Liver (tissue), 9 donors: ENCODE results near the gene OR10S1. TPM values are rescaled to one million over a fixed set of nuclear protein-coding genes. Genes with fewer than 3 reads are reported as not detected.

Experiments
- DNase-seq: peaks from one replicate; pipeline ENCODE4 v3.0.0-alpha.2; 2017; ENCODE audit warnings: low spot score
- H3K27ac ChIP-seq, 2 donors: one replicate each; pipeline ENCODE4 v1.7.0; 2013; ENCODE audit warnings: inconsistent platforms in 2 of 2, low read length in 2 of 2, control low read depth in 1 of 2, low read depth in 1 of 2, mild to moderate bottlenecking in 1 of 2
- H3K27me3 ChIP-seq, 4 donors: one replicate each; pipeline versions ENCODE4 v1.6.1 to v1.7.0; 2013; ENCODE audit warnings: low read length in 3 of 4, inconsistent platforms in 1 of 4, mild to moderate bottlenecking in 1 of 4, moderate library complexity in 1 of 4; ENCODE audit not compliant: control insufficient read depth in 4 of 4, insufficient read depth in 4 of 4
- H3K36me3 ChIP-seq, 4 donors: one replicate each; pipeline versions ENCODE4 v1.6.1 to v1.7.0; 2013; ENCODE audit warnings: low read length in 3 of 4, mild to moderate bottlenecking in 3 of 4, low read depth in 1 of 4, moderate library complexity in 1 of 4; ENCODE audit not compliant: control insufficient read depth in 4 of 4, insufficient read depth in 3 of 4
- H3K4me1 ChIP-seq, 4 donors: one replicate each; pipeline versions ENCODE4 v1.6.1 to v1.7.0; 2013; ENCODE audit warnings: low read length in 3 of 4, mild to moderate bottlenecking in 3 of 4, moderate library complexity in 1 of 4; ENCODE audit not compliant: control insufficient read depth in 4 of 4, insufficient read depth in 4 of 4
- H3K4me3 ChIP-seq, 3 donors: one replicate each; pipeline versions ENCODE4 v1.6.1 to v1.7.0; 2013; ENCODE audit warnings: low read length in 3 of 3, control low read depth in 1 of 3, low read depth in 1 of 3, mild to moderate bottlenecking in 1 of 3
- H3K9ac ChIP-seq, 2 donors: one replicate each; pipeline ENCODE4 v1.7.0; 2013; ENCODE audit warnings: low read length in 2 of 2, mild to moderate bottlenecking in 2 of 2, moderate library complexity in 2 of 2, control low read depth in 1 of 2, low read depth in 1 of 2
- H3K9me3 ChIP-seq, 4 donors: one replicate each; pipeline versions ENCODE4 v1.6.1 to v1.7.0; 2013; ENCODE audit warnings: low read length in 3 of 4; ENCODE audit not compliant: control insufficient read depth in 4 of 4
- ATF3 ChIP-seq: IDR thresholded peaks from 2 replicates; pipeline ENCODE4 v1.6.1; 2016; ENCODE audit warnings: antibody characterized with exemption
- EGR1 ChIP-seq, 2 donors: IDR thresholded peaks; 2 replicates each; pipeline ENCODE4 v1.6.1; 2016 to 2018; ENCODE audit warnings: antibody characterized with exemption in 2 of 2, low read depth in 2 of 2
- FOXA2 ChIP-seq: IDR thresholded peaks from 2 replicates; pipeline ENCODE4 v1.6.1; 2016; ENCODE audit warnings: antibody characterized with exemption
- GABPA ChIP-seq, 2 donors: IDR thresholded peaks in 1 of 2; conservative IDR thresholded peaks in 1 of 2; 2 replicates each; pipeline ENCODE4 v1.6.1; 2016; ENCODE audit warnings: antibody characterized with exemption in 2 of 2, mild to moderate bottlenecking in 1 of 2, moderate library complexity in 1 of 2
- HNF4A ChIP-seq, 2 donors: conservative IDR thresholded peaks; 2 replicates each; pipeline ENCODE4 v1.6.1; 2016; ENCODE audit warnings: antibody characterized with exemption in 2 of 2, mild to moderate bottlenecking in 2 of 2
- HNF4G ChIP-seq: IDR thresholded peaks from 2 replicates; pipeline ENCODE4 v1.6.1; 2016; ENCODE audit warnings: antibody characterized with exemption
- JUND ChIP-seq, 2 donors: IDR thresholded peaks; 2 replicates each; pipeline ENCODE4 v1.6.1; 2016; ENCODE audit warnings: antibody characterized with exemption in 2 of 2
- RAD21 ChIP-seq, 2 donors: IDR thresholded peaks; 2 replicates each; pipeline ENCODE4 v1.6.1; 2016; ENCODE audit warnings: antibody characterized with exemption in 2 of 2, mild to moderate bottlenecking in 2 of 2
- REST ChIP-seq: IDR thresholded peaks from 2 replicates; pipeline ENCODE4 v1.6.1; 2016; ENCODE audit warnings: antibody characterized with exemption, mild to moderate bottlenecking
- RXRA ChIP-seq, 2 donors: IDR thresholded peaks; 2 replicates each; pipeline ENCODE4 v1.6.1; 2017 to 2018; ENCODE audit warnings: antibody characterized with exemption in 2 of 2, mild to moderate bottlenecking in 1 of 2
- SP1 ChIP-seq: IDR thresholded peaks from 2 replicates; pipeline ENCODE4 v1.6.1; 2018; ENCODE audit warnings: antibody characterized with exemption, mild to moderate bottlenecking
- TAF1 ChIP-seq: conservative IDR thresholded peaks from 2 replicates; pipeline ENCODE4 v1.6.1; 2016; ENCODE audit warnings: antibody characterized with exemption, mild to moderate bottlenecking
- YY1 ChIP-seq: IDR thresholded peaks from 2 replicates; pipeline ENCODE4 v1.6.1; 2016; ENCODE audit warnings: antibody characterized with exemption, mild to moderate bottlenecking
- ZBTB33 ChIP-seq: IDR thresholded peaks from 2 replicates; pipeline ENCODE4 v1.6.1; 2016; ENCODE audit warnings: antibody characterized with exemption
- WGBS: extraction: QIAGEN DNeasy Blood & Tissue Kit; methylation state at CpG from one replicate; pipeline ENCODE4 v1.1.7; 2013; 5-methylcytosine and 5-hydroxymethylcytosine counted together
- polyA plus RNA-seq, 2 donors: library from polyadenylated mRNA; stranded (reverse) in 1 of 2; unstranded in 1 of 2; fragments of 200-250 nt in 1 of 2; fragments of >200 nt in 1 of 2; fragmentation: Nextera tagmentation in 1 of 2; extraction: Ambion mirVana in 1 of 2; gene quantifications; one replicate each; pipeline versions ENCODE4 v1.2.1 to v1.2.3, GENCODE V29; 2013 to 2015
- total RNA-seq, 2 donors: library from RNA; depleted of rRNA; stranded (reverse); fragments of >200 nt; gene quantifications; one replicate each; pipeline ENCODE4 v1.2.3, GENCODE V29; 2014
- TF ChIP-seq, protein P1 (sequence below): IDR thresholded peaks from 2 replicates; pipeline ENCODE4 v1.6.1; 2016; ENCODE audit warnings: antibody characterized with exemption
- TF ChIP-seq, protein P2 (sequence below): fragments of 150-350 bp; IDR thresholded peaks from 2 replicates; pipeline ENCODE4 v1.5.1; 2017; ENCODE audit warnings: improper control_type of control experiment, low read depth, low read length; ENCODE audit not compliant: missing input control
- donor health status: healthy.
- donor health status: healthy.
- donor health status: healthy.
- donor health status: healthy.
- donor health status: healthy.

OR10S1 gene
- total and polyA plus RNA-seq, 4 donors: not detected

- Histone ChIP-seq H3K9me3 (no peaks in the 10 kb centered on the region), H3K9ac (no peak overlapping the region), H3K36me3 (no peaks in the 10 kb centered on the region), H3K4me1 (no peaks in the 10 kb centered on the region), H3K27ac (no peak overlapping the region), H3K27me3 (no peaks in the 10 kb centered on the region), H3K4me3 (no peak overlapping the region)
- no peak for DNase-seq
- WGBS: 86% methylated on average over 18 of the region's 18 CpGs
- TF ChIP-seq, protein P1, sequence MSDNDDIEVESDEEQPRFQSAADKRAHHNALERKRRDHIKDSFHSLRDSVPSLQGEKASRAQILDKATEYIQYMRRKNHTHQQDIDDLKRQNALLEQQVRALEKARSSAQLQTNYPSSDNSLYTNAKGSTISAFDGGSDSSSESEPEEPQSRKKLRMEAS: no peak
- TF ChIP-seq HNF4A (conservative IDR thresholded peaks at IDR 0.05) (no peak), RXRA (IDR thresholded peaks at IDR 0.05) (no peak), YY1 (no peak), ATF3 (no peak), JUND (IDR thresholded peaks at IDR 0.05) (no peak)
- TF ChIP-seq, protein P2, sequence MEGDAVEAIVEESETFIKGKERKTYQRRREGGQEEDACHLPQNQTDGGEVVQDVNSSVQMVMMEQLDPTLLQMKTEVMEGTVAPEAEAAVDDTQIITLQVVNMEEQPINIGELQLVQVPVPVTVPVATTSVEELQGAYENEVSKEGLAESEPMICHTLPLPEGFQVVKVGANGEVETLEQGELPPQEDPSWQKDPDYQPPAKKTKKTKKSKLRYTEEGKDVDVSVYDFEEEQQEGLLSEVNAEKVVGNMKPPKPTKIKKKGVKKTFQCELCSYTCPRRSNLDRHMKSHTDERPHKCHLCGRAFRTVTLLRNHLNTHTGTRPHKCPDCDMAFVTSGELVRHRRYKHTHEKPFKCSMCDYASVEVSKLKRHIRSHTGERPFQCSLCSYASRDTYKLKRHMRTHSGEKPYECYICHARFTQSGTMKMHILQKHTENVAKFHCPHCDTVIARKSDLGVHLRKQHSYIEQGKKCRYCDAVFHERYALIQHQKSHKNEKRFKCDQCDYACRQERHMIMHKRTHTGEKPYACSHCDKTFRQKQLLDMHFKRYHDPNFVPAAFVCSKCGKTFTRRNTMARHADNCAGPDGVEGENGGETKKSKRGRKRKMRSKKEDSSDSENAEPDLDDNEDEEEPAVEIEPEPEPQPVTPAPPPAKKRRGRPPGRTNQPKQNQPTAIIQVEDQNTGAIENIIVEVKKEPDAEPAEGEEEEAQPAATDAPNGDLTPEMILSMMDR: no peak
Measured at GRCh38 chr11:123976770-123977560, 616 bp downstream of the OR10S1 start.

DNA sequence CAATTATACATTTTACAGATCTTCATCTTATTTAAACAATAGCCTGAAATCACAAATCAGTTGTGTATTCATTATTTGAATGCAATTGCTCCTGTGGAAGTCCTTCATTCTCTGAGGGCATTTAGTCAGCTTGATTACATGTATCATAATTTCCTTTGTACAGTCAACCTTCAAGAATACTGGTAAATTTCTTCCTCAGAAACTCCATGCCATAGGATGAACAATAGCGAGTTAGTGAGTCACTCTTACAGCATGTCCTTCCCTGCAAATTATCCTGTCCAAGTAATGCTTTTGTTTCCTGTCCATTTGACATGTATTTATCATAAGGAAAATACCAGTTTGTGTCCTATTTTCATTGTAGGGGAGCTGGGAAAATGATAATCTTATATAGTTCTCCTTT, 3.8 kb downstream of the OR10S1 start:
- Histone ChIP-seq H3K27ac (no peak overlapping the region), H3K27me3 (no peaks in the 10 kb centered on the region), H3K9ac (no peak overlapping the region), H3K4me3 (no peak overlapping the region), H3K9me3 (no peaks in the 10 kb centered on the region), H3K4me1 (no peaks in the 10 kb centered on the region), H3K36me3 (no peaks in the 10 kb centered on the region)
- no peak for DNase-seq
- WGBS: 70% methylated on average over 1 of the region's 1 CpG
- TF ChIP-seq RXRA (IDR thresholded peaks at IDR 0.05) (no peak), REST (no peak), RAD21 (IDR thresholded peaks at IDR 0.05) (no peak), YY1 (no peak)

GRCh38 chr11:123956752-123957151, 20.8 kb downstream of the OR10S1 start:
- no peak for DNase-seq
- Histone ChIP-seq H3K9ac (no peak overlapping the region), H3K9me3 (peaks cover 0 to 3% (median 0%) of the 10 kb centered on the region in 4 donors), H3K27ac (no peak overlapping the region), H3K4me3 (no peak overlapping the region), H3K27me3 (no peaks in the 10 kb centered on the region), H3K36me3 (no peaks in the 10 kb centered on the region), H3K4me1 (no peaks in the 10 kb centered on the region)
- TF ChIP-seq HNF4A (conservative IDR thresholded peaks at IDR 0.05): no peak
- TF ChIP-seq GABPA (IDR thresholded peaks at IDR 0.05 in 1 of 2, conservative IDR thresholded peaks at IDR 0.05 in 1 of 2): no peak
- no peak for TF ChIP-seq TAF1
- TF ChIP-seq RAD21 (IDR thresholded peaks at IDR 0.05): no peak
- TF ChIP-seq SP1: no peak
- no peak for TF ChIP-seq ATF3
- no peak for TF ChIP-seq YY1
- TF ChIP-seq HNF4G: no peak
- TF ChIP-seq ZBTB33: no peak
- TF ChIP-seq EGR1 (IDR thresholded peaks at IDR 0.05; ENCODE audit: low read depth in 2 of 2): no peak
- TF ChIP-seq, protein P2: no peak
- no peak for TF ChIP-seq FOXA2
- no peak for TF ChIP-seq RXRA (IDR thresholded peaks at IDR 0.05)
